B cell (primary cell): Measurements from ENCODE around the gene COQ5.

Source experiments
- CTCF ChIP-seq: fragments of 200-600 bp; IDR thresholded peaks from one replicate; pipeline ENCODE4 v1.8.0; 2022; ENCODE audit warnings: antibody characterized with exemption, mild to moderate bottlenecking
- EZH2 ChIP-seq: IDR thresholded peaks from 2 replicates; pipeline ENCODE4 v1.6.1; 2012; ENCODE audit warnings: borderline replicate concordance, low read depth, mild to moderate bottlenecking, moderate library complexity, low read length; ENCODE audit not compliant: insufficient read depth, poor library complexity, severe bottlenecking

- TF ChIP-seq CTCF (no peak), EZH2 (no peak)
These were observed 13.2 kb upstream of the COQ5 start for GRCh38 chr12:120542166-120542565.
